WERI-Rb-1 (cell line): ENCODE results near the gene TIGD2.

Experiments used
- DNase-seq: peaks from one replicate; pipeline ENCODE4 v3.0.0-alpha.2; 2020
- H3K27ac ChIP-seq: fragments of 250-450 bp; sonication (Bioruptor Pico); 2 replicates; pipeline ENCODE4 v1.5.1; 2020; ENCODE audit warnings: mild to moderate bottlenecking, moderate library complexity
- H3K27me3 ChIP-seq: fragments of 250-450 bp; sonication (Bioruptor Pico); 2 replicates; pipeline ENCODE4 v1.5.1; 2021; ENCODE audit warnings: mild to moderate bottlenecking, low read depth, moderate library complexity; ENCODE audit not compliant: insufficient read depth, severe bottlenecking
- H3K36me3 ChIP-seq: fragments of 250-450 bp; sonication (Bioruptor Pico); 2 replicates; pipeline ENCODE4 v1.5.1; 2020; ENCODE audit warnings: mild to moderate bottlenecking, moderate library complexity
- H3K4me3 ChIP-seq: 2 replicates; pipeline ENCODE4 v1.5.1; 2011; ENCODE audit warnings: low read depth, mild to moderate bottlenecking, control low read depth, low read length
- H3K9me3 ChIP-seq: fragments of 250-450 bp; sonication (Bioruptor Pico); 2 replicates; pipeline ENCODE4 v1.5.1; 2021; ENCODE audit warnings: mild to moderate bottlenecking, moderate library complexity; ENCODE audit not compliant: severe bottlenecking
- TF ChIP-seq, protein P1 (sequence below): IDR thresholded peaks from 2 replicates; pipeline ENCODE4 v1.5.1; 2011; ENCODE audit warnings: low read depth, mild to moderate bottlenecking, control low read depth, inconsistent platforms, low read length

Gene TIGD2

DNA sequence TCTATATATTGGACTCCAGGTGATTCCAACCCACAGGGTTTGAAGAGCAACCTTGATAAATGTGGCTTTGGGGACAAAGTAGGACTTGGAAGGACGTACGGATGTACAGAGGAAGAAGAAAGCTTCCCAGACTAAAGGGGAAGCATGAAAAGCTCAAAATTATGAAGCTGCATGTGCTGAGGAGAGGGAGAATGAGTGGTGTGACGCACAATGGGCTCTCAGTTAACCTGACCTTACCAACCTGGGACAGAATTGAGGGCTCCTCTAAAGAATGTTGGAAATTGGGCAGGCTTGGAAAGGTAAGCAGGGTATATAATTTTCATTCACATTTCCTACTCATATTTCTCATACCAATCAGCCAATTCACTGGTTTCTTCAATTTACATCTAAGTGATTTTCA is 10.5 kb upstream of the TIGD2 start:
- DNase-seq, result no peak

DNA sequence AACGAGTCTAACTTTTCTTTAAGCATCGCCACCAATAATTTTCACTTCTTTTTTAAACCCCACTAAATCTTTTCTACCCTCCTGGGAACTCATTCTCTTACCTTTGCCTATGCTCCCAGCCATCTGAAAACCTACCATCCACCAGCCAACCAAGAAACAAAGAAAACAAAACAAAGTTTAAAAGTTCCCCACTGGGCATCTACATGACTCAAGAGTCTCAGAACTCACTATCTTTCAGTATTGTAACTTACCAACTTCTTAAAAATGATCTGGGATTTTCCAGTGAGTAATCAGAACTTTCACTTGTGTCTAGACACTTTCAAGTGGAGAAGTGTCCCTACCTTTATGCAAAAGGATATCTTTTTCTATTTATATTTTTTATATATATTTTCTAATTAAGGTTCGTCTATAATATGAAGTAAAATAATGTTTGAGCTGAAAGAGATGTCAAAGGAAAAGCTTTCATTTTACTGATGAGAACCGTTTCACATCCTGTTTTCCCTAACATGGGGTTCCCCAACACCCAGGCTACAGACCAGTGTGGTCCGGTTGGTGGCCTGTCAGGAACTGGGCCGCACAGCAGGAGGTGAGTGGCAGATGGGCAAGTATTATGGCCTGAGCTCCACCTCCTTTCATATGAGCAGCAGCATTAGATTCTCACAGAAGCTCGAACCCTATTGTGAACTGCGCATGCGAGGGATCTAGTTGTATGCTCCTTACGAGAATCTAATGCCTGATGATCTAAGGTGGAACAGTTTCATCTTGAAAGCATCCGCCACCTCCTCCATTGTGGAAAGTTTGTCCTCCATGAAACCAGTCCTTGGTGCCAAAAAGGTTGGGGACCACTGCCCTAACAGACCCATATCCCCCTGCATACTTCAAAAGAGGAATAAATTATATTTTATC is 9.8 kb upstream of the TIGD2 start:
- no peak for DNase-seq
- TF ChIP-seq, protein P1, sequence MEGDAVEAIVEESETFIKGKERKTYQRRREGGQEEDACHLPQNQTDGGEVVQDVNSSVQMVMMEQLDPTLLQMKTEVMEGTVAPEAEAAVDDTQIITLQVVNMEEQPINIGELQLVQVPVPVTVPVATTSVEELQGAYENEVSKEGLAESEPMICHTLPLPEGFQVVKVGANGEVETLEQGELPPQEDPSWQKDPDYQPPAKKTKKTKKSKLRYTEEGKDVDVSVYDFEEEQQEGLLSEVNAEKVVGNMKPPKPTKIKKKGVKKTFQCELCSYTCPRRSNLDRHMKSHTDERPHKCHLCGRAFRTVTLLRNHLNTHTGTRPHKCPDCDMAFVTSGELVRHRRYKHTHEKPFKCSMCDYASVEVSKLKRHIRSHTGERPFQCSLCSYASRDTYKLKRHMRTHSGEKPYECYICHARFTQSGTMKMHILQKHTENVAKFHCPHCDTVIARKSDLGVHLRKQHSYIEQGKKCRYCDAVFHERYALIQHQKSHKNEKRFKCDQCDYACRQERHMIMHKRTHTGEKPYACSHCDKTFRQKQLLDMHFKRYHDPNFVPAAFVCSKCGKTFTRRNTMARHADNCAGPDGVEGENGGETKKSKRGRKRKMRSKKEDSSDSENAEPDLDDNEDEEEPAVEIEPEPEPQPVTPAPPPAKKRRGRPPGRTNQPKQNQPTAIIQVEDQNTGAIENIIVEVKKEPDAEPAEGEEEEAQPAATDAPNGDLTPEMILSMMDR, result no peak
- Histone ChIP-seq H3K9me3 (no peaks in the 10 kb centered on the region), H3K27me3 (no peaks in the 10 kb centered on the region), H3K36me3 (no peaks in the 10 kb centered on the region), H3K4me3 (no peak overlapping the region), H3K27ac (no peak overlapping the region)

More for the DNA sequence above, 10.5 kb upstream of the TIGD2 start:
- Histone ChIP-seq H3K9me3 (no peaks in the 10 kb centered on the region), H3K36me3 (no peaks in the 10 kb centered on the region), H3K27ac (no peak overlapping the region), H3K27me3 (no peaks in the 10 kb centered on the region), H3K4me3 (no peak overlapping the region)
- TF ChIP-seq, protein P1, result no peak

DNA sequence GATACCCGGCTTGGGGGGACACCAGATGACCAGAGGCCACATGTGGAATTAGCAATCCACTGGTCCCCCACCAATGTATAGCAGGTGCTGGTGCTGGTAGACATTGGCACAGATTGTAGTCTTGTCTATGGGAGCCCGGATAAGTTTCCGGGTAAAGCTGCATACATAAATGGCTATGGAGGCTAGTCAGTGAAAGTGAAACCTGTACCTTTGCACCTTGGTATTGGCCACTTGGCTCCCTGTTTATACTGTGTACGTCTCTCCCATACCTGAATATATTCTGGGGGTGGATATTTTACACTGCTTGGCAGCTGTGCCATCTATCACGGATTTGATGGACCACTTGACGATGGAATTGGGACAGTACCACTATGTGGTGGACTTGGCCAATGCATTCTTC is 5.6 kb upstream of the TIGD2 start:
- TF ChIP-seq, protein P1, result no peak
- no peak for DNase-seq
- Histone ChIP-seq H3K4me3 (no peak overlapping the region), H3K9me3 (peaks cover 9% of the 10 kb centered on the region), H3K27me3 (no peaks in the 10 kb centered on the region), H3K36me3 (no peaks in the 10 kb centered on the region), H3K27ac (no peak overlapping the region)

DNA sequence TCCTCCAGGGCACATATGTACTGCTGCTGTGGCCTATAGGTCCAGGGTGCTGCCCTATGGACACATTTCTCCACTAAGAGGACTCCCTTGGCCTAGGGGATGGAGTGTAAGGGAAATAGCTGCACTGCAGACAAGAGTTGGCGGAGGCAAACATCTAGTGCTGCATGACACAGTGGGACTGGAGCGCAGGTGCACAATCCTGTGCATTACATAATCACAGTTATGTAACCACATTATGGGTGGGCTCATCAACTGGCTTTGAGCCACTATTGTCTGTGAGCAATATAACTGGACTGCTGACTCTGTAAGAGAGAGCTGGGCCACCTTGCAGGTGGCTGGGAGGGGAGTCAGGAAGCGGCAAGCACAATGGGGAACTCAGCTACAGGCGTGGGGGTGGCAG is 3.2 kb upstream of the TIGD2 start:
- Histone ChIP-seq H3K9me3 (peaks cover 13% of the 10 kb centered on the region), H3K4me3 (no peak overlapping the region), H3K27ac (no peak overlapping the region), H3K27me3 (no peaks in the 10 kb centered on the region), H3K36me3 (peaks cover 10% of the 10 kb centered on the region)
- TF ChIP-seq, protein P1, result no peak
- DNase-seq, result no peak

DNA sequence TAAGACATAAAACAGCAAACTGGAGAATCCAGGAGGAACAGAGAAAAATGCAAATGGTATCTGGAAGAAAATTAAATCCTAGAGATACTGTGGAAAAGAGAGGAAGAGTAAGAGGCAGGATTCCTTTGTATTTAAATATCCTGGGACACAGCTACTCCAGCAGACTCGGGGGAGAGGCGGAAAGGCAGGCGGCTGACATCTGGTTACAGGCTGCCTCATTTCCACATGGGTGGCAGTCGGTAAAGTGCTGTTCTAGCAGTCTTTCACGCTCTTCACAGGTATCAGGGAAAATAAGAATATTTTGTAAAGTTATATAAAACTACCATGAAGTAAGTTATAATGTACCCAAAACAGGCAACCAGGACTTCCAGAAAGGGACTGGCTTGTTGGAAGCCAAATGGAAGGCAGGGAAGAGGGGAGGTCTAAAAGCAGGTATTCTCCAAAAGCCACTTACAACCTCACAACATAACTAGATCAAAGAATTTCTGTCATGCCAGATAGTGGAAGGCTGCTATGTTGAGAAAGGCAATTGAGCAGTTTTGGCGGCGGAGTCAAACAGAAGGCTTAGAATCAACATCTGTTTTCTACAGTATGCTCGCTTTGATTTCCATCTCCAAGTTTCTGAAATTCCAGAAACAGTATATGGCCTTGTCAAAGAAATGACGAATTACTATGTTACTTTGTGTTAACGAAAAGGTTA is 1.3 kb upstream of the TIGD2 start:
- TF ChIP-seq, protein P1, result no peak
- Histone ChIP-seq H3K27ac (no peak overlapping the region), H3K36me3 (peaks cover 23% of the 10 kb centered on the region), H3K27me3 (no peaks in the 10 kb centered on the region), H3K4me3 (no peak overlapping the region), H3K9me3 (peaks cover 13% of the 10 kb centered on the region)
- DNase-seq, result no peak
